ENCODE measurements around the gene ASPDH. TPM values are rescaled to one million over a fixed set of nuclear protein-coding genes. Genes with fewer than 3 reads are reported as not detected.

Gene ASPDH
- total and polyA plus RNA-seq, 2 donors (not counting 1 experiment from before 2014, with no cell fraction given) = not detected

- H4K20me1 ChIP-seq (ENCODE audit: control insufficient read depth, insufficient read depth, low read length, poor library complexity, severe bottlenecking) = no peaks in the 10 kb centered on the region
- no peak overlapping the region for H3K4me2 ChIP-seq (replicated peaks; ENCODE audit: low read depth, low read length, poor library complexity, severe bottlenecking)
- no peak overlapping the region for H2AFZ ChIP-seq (ENCODE audit: insufficient read depth, low read depth, low read length, poor library complexity, severe bottlenecking)
- POLR2A ChIA-PET = no interaction called here
- no peak overlapping the region for H3K4me3 Mint-ChIP-seq
- no peak overlapping the region for H3K27ac Mint-ChIP-seq
- no peaks in the 10 kb centered on the region for H3K4me1 ChIP-seq (ENCODE audit: control insufficient read depth in 2 of 2, insufficient read depth in 2 of 2, low read length in 2 of 2)
- no peaks in the 10 kb centered on the region for H3K36me3 ChIP-seq (replicated peaks in 1 of 2; ENCODE audit: control extremely low read depth in 1 of 2, control insufficient read depth in 1 of 2, extremely low read depth in 1 of 2, insufficient read depth in 2 of 2, low read length in 1 of 2)
- H3K4me3 ChIP-seq (ENCODE audit: control extremely low read depth in 1 of 5, extremely low read depth in 1 of 5, insufficient read depth in 1 of 5, low read depth in 2 of 5, low read length in 4 of 5) = no peak overlapping the region
- DNase-seq = no peak
- no peak overlapping the region for H3K27ac ChIP-seq (ENCODE audit: low read length in 2 of 2)
- no peak overlapping the region for H3K9ac ChIP-seq (ENCODE audit: low read length)
- 97% methylated on average over 35 of the region's 40 CpGs for WGBS (ENCODE audit: insufficient coverage)
- CTCF ChIA-PET = no interaction called here
- peaks cover 0 to 7% (median 0%) of the 10 kb centered on the region in 3 donors for H3K9me3 ChIP-seq (ENCODE audit: control extremely low read depth in 1 of 3, control insufficient read depth in 2 of 3, insufficient read depth in 1 of 3, low read length in 2 of 3)
- no peaks in the 10 kb centered on the region for H3K9me3 Mint-ChIP-seq (ENCODE audit: insufficient read depth)
- H3K27me3 ChIP-seq (replicated peaks in 1 of 4; ENCODE audit: control extremely low read depth in 1 of 4, control insufficient read depth in 3 of 4, insufficient read depth in 4 of 4, low read length in 3 of 4) = peaks cover 0 to 16% (median 2%) of the 10 kb centered on the region in 4 experiments
- no peak for ATAC-seq (ENCODE audit: low read depth)
- H3K4me1 Mint-ChIP-seq = no peaks in the 10 kb centered on the region
- peaks cover 3% of the 10 kb centered on the region for H3K27me3 Mint-ChIP-seq
- TF ChIP-seq CTCF (IDR thresholded peaks at IDR 0.05) = no peak
- no peak for TF ChIP-seq EZH2 (IDR thresholded peaks at IDR 0.05; ENCODE audit: borderline replicate concordance, insufficient read depth, low read depth, low read length, poor library complexity, severe bottlenecking)
- no peaks in the 10 kb centered on the region for H3K79me2 ChIP-seq (ENCODE audit: control insufficient read depth, insufficient read depth, low read length)
- intact Hi-C loops (cut with micrococcal nuclease) = no loop called here
These were observed 5.4 kb upstream of the ASPDH start for GRCh38 chr19:50519006-50519575.

GRCh38 chr19:50518091-50519005, 4.6 kb upstream of the ASPDH start:
- Histone ChIP-seq H3K27me3 (replicated peaks in 1 of 4; ENCODE audit: control extremely low read depth in 1 of 4, control insufficient read depth in 3 of 4, insufficient read depth in 4 of 4, low read length in 3 of 4) (peaks cover 0 to 24% (median 2%) of the 10 kb centered on the region in 4 experiments), H3K9ac (ENCODE audit: low read length) (no peak overlapping the region), H3K4me1 (ENCODE audit: control insufficient read depth in 2 of 2, insufficient read depth in 2 of 2, low read length in 2 of 2) (no peaks in the 10 kb centered on the region), H3K9me3 (ENCODE audit: control extremely low read depth in 1 of 3, control insufficient read depth in 2 of 3, insufficient read depth in 1 of 3, low read length in 2 of 3) (peaks cover 0 to 7% (median 0%) of the 10 kb centered on the region in 3 donors), H3K27ac (ENCODE audit: low read length in 2 of 2) (no peak overlapping the region), H3K4me2 (replicated peaks; ENCODE audit: low read depth, low read length, poor library complexity, severe bottlenecking) (no peak overlapping the region), H3K4me3 (ENCODE audit: control extremely low read depth in 1 of 5, extremely low read depth in 1 of 5, insufficient read depth in 1 of 5, low read depth in 2 of 5, low read length in 4 of 5) (no peak overlapping the region), H3K79me2 (ENCODE audit: control insufficient read depth, insufficient read depth, low read length) (no peaks in the 10 kb centered on the region), H4K20me1 (ENCODE audit: control insufficient read depth, insufficient read depth, low read length, poor library complexity, severe bottlenecking) (no peaks in the 10 kb centered on the region), H3K36me3 (replicated peaks in 1 of 2; ENCODE audit: control extremely low read depth in 1 of 2, control insufficient read depth in 1 of 2, extremely low read depth in 1 of 2, insufficient read depth in 2 of 2, low read length in 1 of 2) (no peaks in the 10 kb centered on the region), H2AFZ (ENCODE audit: insufficient read depth, low read depth, low read length, poor library complexity, severe bottlenecking) (no peak overlapping the region)
- intact Hi-C loops (cut with micrococcal nuclease) = no loop called here
- Mint-ChIP-seq H3K4me1 (no peaks in the 10 kb centered on the region), H3K4me3 (no peak overlapping the region), H3K27me3 (peaks cover 3% of the 10 kb centered on the region), H3K27ac (no peak overlapping the region), H3K9me3 (ENCODE audit: insufficient read depth) (no peaks in the 10 kb centered on the region)
- ChIA-PET POLR2A (no interaction called here), CTCF (interaction anchor here (0.5 kb wide), 1 partner anchor 295 kb away, joined by 3 read pairs; no protein-coding TSS in a partner anchor)
- DNase-seq (no peak), ATAC-seq (ENCODE audit: low read depth) (no peak)
- 96% methylated on average over 82 of the region's 87 CpGs for WGBS (ENCODE audit: insufficient coverage)
- TF ChIP-seq CTCF (IDR thresholded peaks at IDR 0.05) (no peak), EZH2 (IDR thresholded peaks at IDR 0.05; ENCODE audit: borderline replicate concordance, insufficient read depth, low read depth, low read length, poor library complexity, severe bottlenecking) (no peak)
